ENCODE results near the gene RTN1. TPM values are rescaled to one million over a fixed set of nuclear protein-coding genes. Genes with fewer than 3 reads are reported as not detected.

Gene RTN1
- total and polyA plus RNA-seq, 9 of the 15 experiments (the other 6 are each of a cell fraction or from before 2014, with no cell fraction given) = 0.03 to 0.09 TPM; not detected in 7

- TF ChIP-seq CHD7 (IDR thresholded peaks at IDR 0.05; ENCODE audit: low read depth, low read length) (no peak), TCF15 (CRISPR knock-in tag; IDR thresholded peaks at IDR 0.05) (no peak), ARID3A (IDR thresholded peaks at IDR 0.05; ENCODE audit: borderline replicate concordance, low read depth, low read length) (no peak), HMGXB4 (CRISPR knock-in tag; IDR thresholded peaks at IDR 0.05) (no peak), TEAD4 (IDR thresholded peaks at IDR 0.05; ENCODE audit: low read length) (no peak), TEAD4 (CRISPR knock-in tag; IDR thresholded peaks at IDR 0.05; ENCODE audit: borderline replicate concordance) (no peak), ZNF121 (CRISPR knock-in tag; conservative IDR thresholded peaks at IDR 0.05) (no peak), ZC3H8 (IDR thresholded peaks at IDR 0.05) (no peak), CBX3 (IDR thresholded peaks at IDR 0.05; ENCODE audit: borderline replicate concordance in 1 of 2, low read length in 2 of 2) (no peak)
Observed at GRCh38 chr14:59705245-59705644, 165.3 kb downstream of the RTN1 start (continued).

All from K562 (cell line).